CD14-positive monocyte (primary cell): ENCODE measurements around the gene EGF. TPM values are rescaled to one million over a fixed set of nuclear protein-coding genes. Genes with fewer than 3 reads are reported as not detected.

ENCODE experiments used
- DNase-seq, 3 donors: peaks; one replicate each; pipeline ENCODE4 v3.0.0-alpha.2; 2011 to 2022
- H2AFZ ChIP-seq: 2 replicates; pipeline ENCODE4 v1.6.0; 2012; ENCODE audit warnings: mild to moderate bottlenecking, low read depth, low read length, inconsistent platforms; ENCODE audit not compliant: insufficient read depth, poor library complexity, severe bottlenecking
- H3K27ac ChIP-seq, 2 donors: 1 replicate in 1 of 2; 2 replicates in 1 of 2; pipeline ENCODE4 v1.5.1; 2012 to 2013; ENCODE audit warnings: low read length in 2 of 2, control low read depth in 1 of 2, inconsistent platforms in 1 of 2, low read depth in 1 of 2, mild to moderate bottlenecking in 1 of 2
- H3K27me3 ChIP-seq, 2 donors: one replicate each; pipeline versions ENCODE4 v1.6.0 to v1.6.1; 2011 to 2013; ENCODE audit warnings: low read length in 2 of 2; ENCODE audit not compliant: control insufficient read depth in 2 of 2, insufficient read depth in 2 of 2
- H3K36me3 ChIP-seq, 2 donors: replicated peaks in 1 of 2; 1 replicate in 1 of 2; 2 replicates in 1 of 2; pipeline versions ENCODE4 v1.5.1 to v1.6.1; 2012 to 2013; ENCODE audit warnings: low read length in 2 of 2, control low read depth in 1 of 2, inconsistent platforms in 1 of 2, mild to moderate bottlenecking in 1 of 2; ENCODE audit not compliant: insufficient read depth in 2 of 2, control insufficient read depth in 1 of 2
- H3K4me1 ChIP-seq, 2 donors: 1 replicate in 1 of 2; 2 replicates in 1 of 2; pipeline versions ENCODE4 v1.5.1 to v1.6.1; 2012 to 2013; ENCODE audit warnings: low read length in 2 of 2, control low read depth in 1 of 2, inconsistent platforms in 1 of 2, mild to moderate bottlenecking in 1 of 2, moderate library complexity in 1 of 2; ENCODE audit not compliant: insufficient read depth in 2 of 2, control insufficient read depth in 1 of 2
- H3K4me2 ChIP-seq: replicated peaks from 2 replicates; pipeline ENCODE3; 2012; ENCODE audit warnings: low read length, moderate library complexity, mild to moderate bottlenecking; ENCODE audit not compliant: poor library complexity, severe bottlenecking; ENCODE audit errors: extremely low read depth
- H3K4me3 ChIP-seq, 3 experiments: fragments of 200-600 bp in 1 of 3; sonication (generic) in 1 of 3; replicated peaks in 1 of 3; 1 replicate in 2 of 3; 2 replicates in 1 of 3; pipeline ENCODE4 v1.5.1; 2011 to 2013; ENCODE audit warnings: low read length in 3 of 3, mild to moderate bottlenecking in 3 of 3, control low read depth in 2 of 3, low read depth in 2 of 3, inconsistent platforms in 1 of 3, moderate library complexity in 1 of 3
- H3K79me2 ChIP-seq: 2 replicates; pipeline ENCODE4 v1.6.0; 2012; ENCODE audit warnings: mild to moderate bottlenecking, control low read depth, inconsistent platforms, low read length, moderate library complexity; ENCODE audit not compliant: insufficient read depth
- H3K9ac ChIP-seq: 2 replicates; pipeline ENCODE4 v1.6.0; 2017; ENCODE audit warnings: low read length, mild to moderate bottlenecking; ENCODE audit not compliant: insufficient read depth, poor library complexity, severe bottlenecking
- H3K9me3 ChIP-seq, 2 donors: replicated peaks in 1 of 2; 1 replicate in 1 of 2; 2 replicates in 1 of 2; pipeline versions ENCODE4 v1.5.1 to v1.6.1; 2012 to 2013; ENCODE audit warnings: low read length in 2 of 2, control low read depth in 1 of 2; ENCODE audit not compliant: control insufficient read depth in 1 of 2, insufficient read depth in 1 of 2
- H4K20me1 ChIP-seq: 2 replicates; pipeline ENCODE4 v1.6.0; 2012; ENCODE audit warnings: mild to moderate bottlenecking, low read length, control low read depth, moderate library complexity; ENCODE audit not compliant: insufficient read depth
- H3K27ac Mint-ChIP-seq, 7 donors: one replicate each; pipeline ENCODE4 v1.8.0; 2020; ENCODE audit warnings: mild to moderate bottlenecking in 7 of 7, mixed read lengths in 7 of 7, moderate library complexity in 6 of 7, inconsistent platforms in 2 of 7
- H3K27me3 Mint-ChIP-seq, 3 donors: one replicate each; pipeline ENCODE4 v1.8.0; 2021 to 2022; ENCODE audit warnings: low read depth in 3 of 3, mild to moderate bottlenecking in 3 of 3, mixed read lengths in 3 of 3, moderate library complexity in 3 of 3, inconsistent platforms in 1 of 3
- H3K36me3 Mint-ChIP-seq, 2 donors: one replicate each; pipeline ENCODE4 v1.8.0; 2020; ENCODE audit warnings: mixed read lengths in 2 of 2, inconsistent platforms in 1 of 2, mild to moderate bottlenecking in 1 of 2
- H3K4me1 Mint-ChIP-seq: one replicate; pipeline ENCODE4 v1.8.0; 2020; ENCODE audit warnings: mild to moderate bottlenecking, mixed read lengths
- H3K4me3 Mint-ChIP-seq, 2 donors: one replicate each; pipeline ENCODE4 v1.8.0; 2020; ENCODE audit warnings: mild to moderate bottlenecking in 2 of 2, mixed read lengths in 2 of 2, moderate library complexity in 1 of 2
- H3K9me3 Mint-ChIP-seq, 7 donors: one replicate each; pipeline ENCODE4 v1.8.0; 2020 to 2022; ENCODE audit warnings: mixed read lengths in 7 of 7, mild to moderate bottlenecking in 6 of 7, moderate library complexity in 6 of 7, inconsistent platforms in 2 of 7
- WGBS: methylation state at CpG from one replicate; pipeline ENCODE4 v1.1.5; 2013; ENCODE audit warnings: missing lambda C conversion rate; ENCODE audit not compliant: insufficient coverage; 5-methylcytosine and 5-hydroxymethylcytosine counted together
- intact Hi-C, 2 donors: fragments of 100-400 bp; cut with micrococcal nuclease; formaldehyde crosslinking; loops; one replicate each; pipeline versions ENCODE4 v1.15.0 to v1.15.1; 2023
- polyA plus RNA-seq, 3 donors: library from polyadenylated mRNA; depleted of rRNA in 1 of 3; unstranded in 2 of 3; stranded (reverse) in 1 of 3; fragments of 300-500 nt in 2 of 3; fragments of >200 nt in 1 of 3; fragmentation: Illumina TruSeq in 2 of 3; gene quantifications; 1 replicate in 2 of 3; 2 replicates in 1 of 3; pipeline ENCODE4 v1.2.3, GENCODE V29; 2012 to 2021
- TF ChIP-seq, protein P1 (sequence below): fragments of 200-600 bp; IDR thresholded peaks from one replicate; pipeline ENCODE4 v1.8.0; 2022; ENCODE audit warnings: antibody characterized with exemption, mild to moderate bottlenecking

Gene EGF
- polyA plus RNA-seq, 3 donors = 0.17 to 4.8 TPM; not detected in 1

DNA sequence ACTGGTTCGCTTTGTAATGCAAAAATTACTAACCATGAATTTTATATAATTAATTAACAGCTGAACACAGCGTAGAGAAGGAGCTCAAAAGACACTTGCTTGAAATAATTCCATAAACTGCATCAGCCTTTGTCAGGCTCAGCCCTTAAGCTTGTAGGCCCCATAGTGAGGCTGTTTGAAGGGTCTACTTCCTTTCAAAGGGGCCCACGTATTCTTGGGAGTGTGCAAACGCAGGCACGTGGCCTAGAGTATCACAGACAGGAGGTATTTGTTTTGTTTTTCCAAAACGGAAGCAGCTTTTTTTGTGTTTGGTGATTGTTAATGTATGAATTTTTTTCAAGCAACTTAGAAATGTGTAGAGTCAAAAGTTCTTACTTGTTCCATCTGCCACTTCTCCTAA, 25.6 kb upstream of the EGF start:
- Mint-ChIP-seq H3K27me3 (peaks cover 0 to 2% (median 0%) of the 10 kb centered on the region in 3 donors), H3K4me3 (no peak overlapping the region), H3K4me1 (no peaks in the 10 kb centered on the region), H3K27ac (no peak overlapping the region), H3K9me3 (no peaks in the 10 kb centered on the region), H3K36me3 (no peaks in the 10 kb centered on the region)
- Histone ChIP-seq H3K36me3 (no peaks in the 10 kb centered on the region), H3K27me3 (no peaks in the 10 kb centered on the region), H2AFZ (no peak overlapping the region), H3K9me3 (no peaks in the 10 kb centered on the region), H3K4me2 (no peak overlapping the region), H3K4me1 (no peaks in the 10 kb centered on the region), H3K4me3 (no peak overlapping the region), H3K9ac (no peak overlapping the region), H4K20me1 (no peaks in the 10 kb centered on the region), H3K79me2 (no peaks in the 10 kb centered on the region), H3K27ac (no peak overlapping the region)
- TF ChIP-seq, protein P1, sequence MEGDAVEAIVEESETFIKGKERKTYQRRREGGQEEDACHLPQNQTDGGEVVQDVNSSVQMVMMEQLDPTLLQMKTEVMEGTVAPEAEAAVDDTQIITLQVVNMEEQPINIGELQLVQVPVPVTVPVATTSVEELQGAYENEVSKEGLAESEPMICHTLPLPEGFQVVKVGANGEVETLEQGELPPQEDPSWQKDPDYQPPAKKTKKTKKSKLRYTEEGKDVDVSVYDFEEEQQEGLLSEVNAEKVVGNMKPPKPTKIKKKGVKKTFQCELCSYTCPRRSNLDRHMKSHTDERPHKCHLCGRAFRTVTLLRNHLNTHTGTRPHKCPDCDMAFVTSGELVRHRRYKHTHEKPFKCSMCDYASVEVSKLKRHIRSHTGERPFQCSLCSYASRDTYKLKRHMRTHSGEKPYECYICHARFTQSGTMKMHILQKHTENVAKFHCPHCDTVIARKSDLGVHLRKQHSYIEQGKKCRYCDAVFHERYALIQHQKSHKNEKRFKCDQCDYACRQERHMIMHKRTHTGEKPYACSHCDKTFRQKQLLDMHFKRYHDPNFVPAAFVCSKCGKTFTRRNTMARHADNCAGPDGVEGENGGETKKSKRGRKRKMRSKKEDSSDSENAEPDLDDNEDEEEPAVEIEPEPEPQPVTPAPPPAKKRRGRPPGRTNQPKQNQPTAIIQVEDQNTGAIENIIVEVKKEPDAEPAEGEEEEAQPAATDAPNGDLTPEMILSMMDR = no peak
- intact Hi-C loops = no loop called here
- no peak for DNase-seq
- 29% methylated on average over 1 of the region's 6 CpGs for WGBS

DNA sequence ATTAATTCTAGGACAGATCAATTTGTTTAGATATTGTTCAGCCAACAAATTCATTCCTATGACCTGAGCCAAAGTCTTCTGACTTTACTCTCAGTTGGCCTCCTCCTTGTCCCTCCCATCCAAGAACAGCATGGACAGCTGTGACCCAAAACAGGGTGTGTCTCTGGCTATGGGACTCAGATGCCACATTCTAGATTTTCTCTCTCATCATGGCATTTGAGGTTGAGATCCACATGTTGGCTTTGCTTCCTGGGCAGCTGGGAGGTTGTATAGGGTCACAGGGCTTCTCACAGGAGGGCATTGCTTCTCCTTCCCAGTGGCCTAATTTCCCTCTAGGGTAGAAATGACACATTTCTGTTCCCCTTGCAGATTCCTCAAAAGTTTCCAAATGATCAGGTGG, 22.6 kb upstream of the EGF start:
- Histone ChIP-seq H3K79me2 (no peaks in the 10 kb centered on the region), H3K27me3 (no peaks in the 10 kb centered on the region), H3K9ac (no peak overlapping the region), H3K4me1 (no peaks in the 10 kb centered on the region), H3K36me3 (no peaks in the 10 kb centered on the region), H3K4me2 (no peak overlapping the region), H4K20me1 (no peaks in the 10 kb centered on the region), H2AFZ (no peak overlapping the region), H3K9me3 (no peaks in the 10 kb centered on the region), H3K4me3 (no peak overlapping the region), H3K27ac (no peak overlapping the region)
- Mint-ChIP-seq H3K27me3 (no peaks in the 10 kb centered on the region), H3K9me3 (peaks cover 0 to 3% (median 0%) of the 10 kb centered on the region in 7 donors), H3K4me3 (no peak overlapping the region), H3K36me3 (no peaks in the 10 kb centered on the region), H3K4me1 (no peaks in the 10 kb centered on the region), H3K27ac (no peak overlapping the region)
- TF ChIP-seq, protein P1 = no peak
- DNase-seq = no peak
- intact Hi-C loops = no loop called here
